ENCODE data around the gene BTBD9. TPM values are rescaled to one million over a fixed set of nuclear protein-coding genes. Genes with fewer than 3 reads are reported as not detected.

Gene BTBD9
- total RNA-seq, 4 donors from 2014 or later: 9.2 to 16.3 (median 11.6) TPM

- Histone ChIP-seq H3K36me3 (no peaks in the 10 kb centered on the region), H3K27ac (no peak overlapping the region), H3K4me1 (peaks cover 5 to 35% (median 12%) of the 10 kb centered on the region in 3 donors), H3K9me3 (no peaks in the 10 kb centered on the region), H3K27me3 (no peaks in the 10 kb centered on the region), H3K4me3 (no peak overlapping the region)
- DNase-seq: no peak
- WGBS, 2 donors: 64 to 69% methylated on average over 15 to 18 of the region's 18 CpGs
- TF ChIP-seq CTCF (IDR thresholded peaks at IDR 0.05) (no peak), POLR2A (IDR thresholded peaks at IDR 0.05) (no peak)
- intact Hi-C loops (cut with DNase I): no loop called here
Measured at GRCh38 chr6:38209371-38210260, 430.1 kb downstream of the BTBD9 start.

GRCh38 chr6:38208028-38208427, 431.7 kb downstream of the BTBD9 start:
- 92 to 95% methylated on average over 6 to 8 of the region's 8 CpGs for WGBS, 2 donors
- Histone ChIP-seq H3K4me3 (no peak overlapping the region), H3K4me1 (peaks cover under 1 to 28% (median 6%) of the 10 kb centered on the region in 3 donors), H3K27me3 (no peaks in the 10 kb centered on the region), H3K36me3 (no peaks in the 10 kb centered on the region), H3K9me3 (no peaks in the 10 kb centered on the region), H3K27ac (no peak overlapping the region)
- intact Hi-C loops (cut with DNase I): no loop called here
- TF ChIP-seq POLR2A (IDR thresholded peaks at IDR 0.05) (no peak), CTCF (IDR thresholded peaks at IDR 0.05) (no peak)
- no peak for DNase-seq

DNA sequence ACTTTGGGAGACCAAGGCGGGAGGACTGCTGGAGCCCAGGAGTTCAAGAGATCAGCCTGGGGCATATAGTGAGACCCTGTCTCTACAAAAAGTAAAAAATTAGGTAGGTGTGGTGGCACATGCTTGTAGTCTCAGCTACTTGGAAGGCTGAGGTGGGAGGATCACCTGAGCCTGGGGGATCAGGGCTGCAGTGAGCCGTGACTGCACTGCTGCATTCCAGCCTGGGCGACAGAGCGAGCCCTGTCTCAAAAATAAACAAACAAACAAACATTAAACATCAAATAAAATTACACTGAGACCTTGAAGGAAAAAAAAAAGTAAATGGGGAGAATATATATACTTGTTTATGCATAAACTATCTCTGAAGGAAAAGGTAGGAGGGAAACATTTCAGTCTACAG, 432.4 kb downstream of the BTBD9 start:
- Histone ChIP-seq H3K9me3 (no peaks in the 10 kb centered on the region), H3K36me3 (no peaks in the 10 kb centered on the region), H3K4me3 (no peak overlapping the region), H3K4me1 (peaks cover 0 to 22% (median 3%) of the 10 kb centered on the region in 3 donors), H3K27me3 (no peaks in the 10 kb centered on the region), H3K27ac (no peak overlapping the region)
- 74 to 80% methylated on average over 4 of the region's 4 CpGs for WGBS, 2 donors
- TF ChIP-seq CTCF (IDR thresholded peaks at IDR 0.05): no peak
- TF ChIP-seq POLR2A (IDR thresholded peaks at IDR 0.05): no peak
- intact Hi-C loops (cut with DNase I): no loop called here
- DNase-seq: no peak

DNA sequence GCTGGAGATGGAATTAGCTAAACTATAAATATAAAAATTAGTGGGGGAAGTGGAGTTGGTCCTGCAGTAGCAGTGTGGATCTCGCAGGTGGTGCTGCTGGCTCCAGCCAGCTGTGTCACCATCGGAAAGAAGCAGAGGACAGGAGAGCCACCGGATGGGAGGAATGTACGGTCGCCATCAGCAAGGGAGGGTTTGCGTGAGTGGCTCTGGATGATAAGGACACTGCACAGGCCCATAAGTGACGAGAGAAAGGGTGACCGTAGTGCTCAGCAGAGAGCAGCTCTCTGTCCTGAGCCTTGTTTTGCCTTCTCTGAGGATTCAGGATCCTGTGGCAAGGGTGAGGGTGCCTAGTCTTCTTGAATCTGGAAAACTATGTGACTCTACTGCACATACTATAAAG, 441.5 kb downstream of the BTBD9 start:
- intact Hi-C loops (cut with DNase I): no loop called here
- DNase-seq: no peak
- Histone ChIP-seq H3K27me3 (no peaks in the 10 kb centered on the region), H3K4me3 (no peak overlapping the region), H3K36me3 (no peaks in the 10 kb centered on the region), H3K9me3 (no peaks in the 10 kb centered on the region), H3K27ac (no peak overlapping the region), H3K4me1 (no peaks in the 10 kb centered on the region)
- no peak for TF ChIP-seq CTCF (IDR thresholded peaks at IDR 0.05)
- no peak for TF ChIP-seq POLR2A (IDR thresholded peaks at IDR 0.05)
- WGBS, 2 donors: 86 to 95% methylated on average over 8 of the region's 8 CpGs

GRCh38 chr6:38195113-38195635, 444.6 kb downstream of the BTBD9 start:
- DNase-seq: no peak
- no peaks in the 10 kb centered on the region for H3K27me3 ChIP-seq
- intact Hi-C loops (cut with DNase I): no loop called here
- TF ChIP-seq CTCF (IDR thresholded peaks at IDR 0.05): no peak
- no peak for TF ChIP-seq POLR2A (IDR thresholded peaks at IDR 0.05)
- peaks cover 0 to 8% (median 0%) of the 10 kb centered on the region in 3 donors for H3K36me3 ChIP-seq
- no peak overlapping the region for H3K27ac ChIP-seq
- WGBS, 2 donors: 74 to 87% methylated on average over 5 of the region's 5 CpGs
- no peak overlapping the region for H3K4me3 ChIP-seq
- H3K9me3 ChIP-seq: no peaks in the 10 kb centered on the region
- H3K4me1 ChIP-seq: no peaks in the 10 kb centered on the region
